Bladder microvascular endothelial cell (primary cell): Measurements from ENCODE around the gene EGLN1. TPM values are rescaled to one million over a fixed set of nuclear protein-coding genes. Genes with fewer than 3 reads are reported as not detected.

ENCODE experiments used
- total RNA-seq: library from RNA; depleted of rRNA; stranded (reverse); fragments of >200 nt; gene quantifications from 2 replicates; pipeline ENCODE4 v1.2.3, GENCODE V29; 2014

The EGLN1 gene
- total RNA-seq, result 116 and 138 TPM in 2 replicates

GRCh38 chr1:231421971-231422797, at the start of gene EGLN1:
TSS of gene EGLN1 (minus strand) at chr1:231422287. CDS start at chr1:231421888, 399 bp downstream.

GRCh38 chr1:231338270-231339128, 83.6 kb downstream of the EGLN1 start, which contains the start of gene SPRTN:
TSS of gene SPRTN (plus strand) at chr1:231338293. CDS start at chr1:231338384, 91 bp downstream.

GRCh38 chr1:231337472-231338269, 84.4 kb downstream of the EGLN1 start, which contains the start of gene EXOC8:
TSS of gene EXOC8 (minus strand) at chr1:231337852. CDS start at chr1:231337745, 107 bp downstream.

Other genes starting within 250 kb of the EGLN1 start
- 40.0 and 52.5 TPM in 2 replicates for gene GNPAT, start 181.1 kb downstream of the EGLN1 start, total RNA-seq
- 15.4 and 27.9 TPM in 2 replicates for gene EXOC8, start 84.4 kb downstream of the EGLN1 start, total RNA-seq
- 14.1 and 22.3 TPM in 2 replicates for gene SPRTN, start 84.0 kb downstream of the EGLN1 start, total RNA-seq
- gene TSNAX, start 106.4 kb upstream of the EGLN1 start, total RNA-seq, result 31.2 and 31.3 TPM in 2 replicates
- gene DISC1, start 204.5 kb upstream of the EGLN1 start, total RNA-seq, result 9.4 and 13.4 TPM in 2 replicates